GM18861 (cell line): ENCODE data around the gene PRRX2.
"Not testable (repeated sequence)": the region's sequence is repeated elsewhere in the genome, so short reads cannot be mapped to it uniquely, and the experiment has no call there.

ENCODE experiments used
- ATAC-seq: cut with Tn5 transposase; IDR thresholded peaks from one replicate; pipeline ENCODE4 v1.9.1; 2021; ENCODE audit not compliant: unreplicated experiment

Gene PRRX2

DNA sequence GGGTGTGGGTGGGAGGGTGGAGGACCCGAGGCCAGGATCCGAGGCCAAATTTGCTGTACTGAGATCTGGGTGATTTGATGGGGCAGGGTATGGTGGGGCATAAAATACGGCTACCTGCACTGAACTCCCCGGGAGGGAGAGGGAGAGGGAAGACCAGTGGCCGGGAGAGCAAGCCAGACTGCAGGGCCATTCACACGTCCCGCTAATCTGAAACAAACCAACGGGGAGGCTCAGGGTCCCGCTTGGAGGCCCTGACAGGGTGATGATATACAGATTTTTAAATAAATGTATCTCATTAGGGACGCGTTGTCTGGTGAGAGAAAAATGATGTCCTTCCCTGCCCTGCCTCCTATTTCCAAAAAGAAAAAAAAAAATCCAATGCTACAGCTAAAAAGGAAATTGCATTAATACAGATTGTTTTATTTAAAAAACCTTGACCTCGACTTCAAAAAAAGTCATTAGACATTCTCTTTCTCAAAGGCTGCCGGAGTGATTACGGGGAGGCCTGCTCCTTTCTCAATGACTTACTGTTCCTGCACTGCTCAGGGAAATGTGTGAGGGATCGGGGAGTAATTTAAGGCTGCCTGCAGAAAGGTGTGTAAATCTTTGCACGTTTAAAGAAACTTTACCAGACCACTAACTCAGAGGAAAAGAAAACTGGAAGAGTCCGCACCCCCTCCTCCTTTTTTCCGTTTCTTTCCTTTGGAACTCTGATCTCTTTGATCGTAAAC is 11.5 kb upstream of the PRRX2 start:
- ATAC-seq: no peak

DNA sequence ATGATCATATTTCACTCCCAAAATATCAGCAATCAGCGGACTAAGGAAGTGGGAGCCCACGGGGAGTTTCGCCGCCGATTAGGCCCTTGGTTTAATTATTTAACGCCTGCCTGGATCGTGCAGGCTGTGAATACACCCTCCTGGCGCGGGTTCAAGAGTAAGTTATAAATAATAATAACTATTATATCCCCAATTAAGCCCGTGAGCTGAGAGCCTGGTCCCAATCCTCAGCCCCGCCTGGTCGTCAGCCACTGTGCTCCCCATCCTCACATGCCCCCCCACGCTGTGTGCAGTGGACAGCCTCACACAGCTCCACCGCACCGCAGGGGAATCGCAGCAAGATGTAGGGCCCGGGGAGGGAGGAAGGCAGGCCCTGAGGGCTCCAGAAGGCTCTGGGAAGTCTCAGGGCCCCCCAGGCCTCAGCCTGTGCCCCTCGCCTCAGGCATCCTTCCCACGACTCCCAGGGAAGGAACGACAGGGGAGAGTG is 10.8 kb upstream of the PRRX2 start:
- ATAC-seq: no peak

DNA sequence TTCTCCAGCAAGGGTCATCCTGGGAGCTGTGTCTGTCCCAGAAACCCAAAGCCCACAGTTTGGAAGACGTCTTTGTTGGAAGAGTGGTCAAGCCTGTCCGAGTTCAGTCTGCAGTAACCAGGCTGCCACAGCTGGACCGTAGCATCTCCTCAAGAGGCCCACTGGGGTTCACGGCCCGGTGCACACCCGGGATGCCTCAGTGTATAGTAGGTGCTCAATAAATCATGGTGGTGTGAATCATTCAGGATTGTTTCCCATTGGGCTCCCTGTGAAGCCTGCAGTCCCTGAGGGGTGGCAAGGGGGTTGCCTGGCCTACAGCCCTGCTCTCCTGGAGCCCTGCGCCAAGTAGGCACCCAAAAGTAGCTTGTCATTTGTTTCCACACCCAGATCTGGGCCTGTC is 10.3 kb upstream of the PRRX2 start:
- ATAC-seq: no peak

DNA sequence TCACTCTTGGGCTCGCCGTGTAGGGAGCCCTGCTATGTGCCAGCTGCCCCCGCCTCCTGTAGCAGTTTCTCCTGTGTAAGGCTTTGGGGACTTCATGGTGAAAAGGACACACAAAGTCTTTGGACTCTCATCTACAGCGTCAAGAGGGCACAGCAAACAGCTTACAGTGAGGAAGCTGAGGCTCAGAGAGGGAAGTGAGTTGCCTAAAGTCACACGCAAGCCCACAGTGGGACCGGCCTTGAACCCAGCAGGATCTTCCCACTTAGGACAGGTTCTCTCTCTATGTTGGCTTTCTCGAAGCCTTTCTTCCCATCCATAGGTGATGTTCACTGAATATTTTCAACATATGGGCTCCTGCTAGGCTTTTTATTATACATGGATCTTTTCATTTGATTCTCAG is 9.8 kb upstream of the PRRX2 start:
- ATAC-seq: no peak

DNA sequence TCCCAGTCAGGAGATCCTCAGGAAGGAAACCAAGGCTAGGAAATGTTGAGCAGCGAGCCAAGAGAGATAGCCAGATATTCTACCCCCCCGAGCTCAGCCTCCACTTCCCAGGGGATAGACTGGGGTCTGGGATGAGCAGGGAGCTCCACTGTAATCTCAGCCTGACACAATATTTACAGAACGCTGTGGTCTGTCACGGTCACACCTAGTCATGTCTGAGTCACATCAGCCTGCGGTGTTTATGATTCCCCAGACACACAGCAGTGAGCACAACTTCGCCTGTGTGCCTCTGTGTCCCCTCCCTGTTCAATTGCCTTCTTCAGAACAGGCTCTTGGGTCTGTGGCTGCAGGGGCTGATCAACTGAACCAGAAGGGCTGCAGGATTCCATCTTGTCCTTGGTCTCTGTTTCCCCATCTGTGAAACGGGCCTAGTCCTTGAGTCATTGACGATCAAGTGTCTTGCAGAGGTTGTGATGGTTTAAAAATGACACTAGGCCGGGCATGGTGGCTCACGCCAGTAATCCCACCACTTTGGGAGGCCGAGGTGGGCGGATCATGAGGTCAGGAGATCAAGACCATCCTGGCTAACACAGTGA is 8.6 kb upstream of the PRRX2 start:
- no peak for ATAC-seq

DNA sequence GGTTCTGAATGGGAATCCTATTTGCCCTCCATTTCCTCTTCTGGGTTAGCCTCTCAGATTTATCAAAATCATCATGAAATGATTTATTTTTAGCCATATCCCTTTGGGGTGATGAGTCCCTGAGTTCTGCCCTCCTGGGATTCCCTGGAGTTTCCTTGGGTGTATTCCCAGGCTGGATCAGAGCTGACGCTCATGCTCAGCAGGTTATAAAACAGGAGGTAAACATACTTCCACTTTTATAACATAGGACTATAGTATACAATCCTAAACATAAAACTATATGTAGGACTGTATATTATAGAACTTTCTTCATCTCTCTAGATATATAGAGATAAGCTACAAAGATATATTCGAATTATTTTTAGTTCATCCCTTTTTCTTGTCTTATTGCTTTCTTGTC is 4.4 kb upstream of the PRRX2 start:
- ATAC-seq: no peak

DNA sequence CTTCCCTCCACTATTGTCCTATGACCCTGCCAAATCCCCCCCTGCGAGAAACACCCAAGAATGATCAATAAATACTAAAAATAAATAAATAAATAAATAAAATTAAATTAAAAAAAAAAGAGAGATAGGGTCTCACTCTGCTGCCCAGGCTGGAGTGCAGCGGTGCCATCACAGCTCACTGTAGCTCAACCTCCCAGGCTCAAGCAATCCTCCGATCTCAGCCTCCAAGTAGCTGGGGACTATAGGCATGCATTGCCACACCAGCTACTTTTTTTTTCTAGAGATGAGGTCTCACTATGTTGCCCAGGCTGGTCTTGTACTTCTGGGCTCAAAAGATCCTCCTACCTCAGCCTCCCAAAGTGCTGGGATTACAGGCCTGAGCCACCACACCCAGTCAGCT is 3.2 kb upstream of the PRRX2 start:
- ATAC-seq: not testable (repeated sequence)

DNA sequence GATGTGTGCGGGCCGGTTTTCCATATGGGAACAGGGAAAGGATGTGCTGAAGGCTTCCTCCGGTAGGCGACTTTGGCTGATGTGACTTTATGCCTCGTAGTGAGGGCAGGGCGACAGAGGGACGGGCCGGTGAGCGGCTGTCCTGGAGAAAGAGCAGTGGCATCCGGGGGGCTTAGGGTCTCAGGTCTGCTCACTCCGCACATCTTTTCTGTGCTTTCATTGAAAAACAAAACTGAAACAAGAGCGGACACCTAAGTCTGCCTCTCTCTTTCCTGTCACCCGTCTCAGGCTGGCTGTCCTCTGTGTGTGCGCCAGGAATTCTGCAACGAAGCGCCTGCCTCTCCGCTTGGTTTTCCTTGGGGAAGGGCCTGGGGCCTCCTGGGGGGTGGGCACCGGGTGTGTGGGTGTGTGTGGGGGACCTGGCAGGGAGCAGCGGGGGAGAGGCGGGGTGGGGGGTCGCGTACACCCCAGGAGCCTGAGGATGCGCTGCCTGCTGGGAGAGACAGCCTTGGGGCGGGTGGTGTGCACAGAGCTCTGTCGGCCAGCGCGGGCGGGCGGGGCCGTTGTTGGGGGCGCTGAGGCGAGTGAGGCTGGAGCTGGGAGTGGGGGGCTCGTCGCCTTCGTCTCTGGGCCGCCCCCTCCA is 580 bp upstream of the PRRX2 start:
- ATAC-seq: no peak

DNA sequence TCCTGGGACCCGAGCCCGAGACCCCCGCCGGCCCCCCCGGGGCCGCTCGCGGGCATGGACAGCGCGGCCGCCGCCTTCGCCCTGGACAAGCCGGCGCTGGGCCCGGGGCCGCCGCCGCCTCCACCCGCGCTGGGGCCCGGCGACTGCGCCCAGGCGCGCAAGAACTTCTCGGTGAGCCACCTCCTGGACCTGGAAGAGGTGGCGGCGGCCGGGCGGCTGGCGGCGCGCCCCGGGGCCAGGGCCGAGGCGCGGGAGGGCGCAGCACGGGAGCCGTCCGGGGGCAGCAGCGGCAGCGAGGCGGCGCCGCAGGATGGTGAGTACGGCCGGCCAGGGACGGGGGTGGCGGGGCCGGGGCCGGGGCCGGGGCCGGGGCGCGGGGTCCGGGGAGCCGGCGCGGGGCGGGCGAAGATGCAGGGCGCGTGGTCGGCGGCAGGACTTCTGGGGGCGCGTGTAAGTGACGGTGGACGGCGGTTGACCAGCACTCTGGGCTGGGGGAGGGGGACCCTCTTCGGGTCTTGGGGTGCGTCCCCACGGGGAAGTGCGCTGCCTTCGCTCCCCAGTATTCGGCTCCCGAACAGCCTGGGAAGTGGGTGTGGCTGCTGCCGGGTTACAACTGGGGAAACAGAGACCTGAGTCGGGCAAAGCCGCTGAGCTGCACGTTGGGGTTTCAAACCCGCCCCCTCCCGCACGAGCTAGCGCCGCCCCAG is 520 bp downstream of the PRRX2 start:
- no peak for ATAC-seq

DNA sequence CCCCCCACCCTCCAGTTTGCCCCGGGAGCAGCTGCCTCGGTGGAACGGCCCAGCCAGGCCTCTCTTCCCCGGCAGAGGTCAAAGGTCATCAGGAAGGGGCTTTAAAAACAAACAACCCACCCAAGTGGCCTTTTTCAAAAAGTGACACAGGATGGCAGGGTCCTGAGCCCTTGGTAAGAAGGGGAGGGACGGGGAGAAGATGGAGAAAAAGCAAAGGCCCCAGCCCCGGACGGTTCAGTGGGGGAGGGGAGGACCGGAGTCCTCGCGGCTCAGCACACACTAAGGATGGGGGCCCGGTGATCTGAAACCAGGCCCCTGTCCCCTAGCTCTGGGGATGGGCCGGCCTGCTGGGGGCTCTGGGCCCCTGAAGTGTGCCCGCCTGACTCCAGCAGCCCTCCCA is 1.1 kb downstream of the PRRX2 start:
- ATAC-seq: no peak

DNA sequence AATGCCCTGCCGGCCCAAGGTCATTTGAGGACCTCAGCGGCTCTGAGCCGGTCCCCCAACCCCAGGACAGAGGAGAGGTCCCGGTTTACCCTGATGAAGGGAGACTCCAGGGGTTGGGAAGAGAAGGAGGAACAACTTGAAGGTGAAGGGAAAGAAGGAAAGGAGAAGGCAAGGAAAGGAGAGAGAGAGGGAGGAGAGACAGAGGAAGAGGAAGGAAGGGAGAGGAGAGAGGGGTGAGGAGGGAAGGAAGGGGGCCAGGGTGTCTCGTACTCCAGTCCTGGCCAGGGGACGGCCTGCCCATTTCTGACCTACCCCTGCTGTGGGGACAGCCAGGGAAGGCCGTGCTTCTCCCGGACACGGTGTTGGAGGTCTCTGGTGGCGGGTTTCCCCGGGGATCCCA is 1.9 kb downstream of the PRRX2 start:
- ATAC-seq: no peak

DNA sequence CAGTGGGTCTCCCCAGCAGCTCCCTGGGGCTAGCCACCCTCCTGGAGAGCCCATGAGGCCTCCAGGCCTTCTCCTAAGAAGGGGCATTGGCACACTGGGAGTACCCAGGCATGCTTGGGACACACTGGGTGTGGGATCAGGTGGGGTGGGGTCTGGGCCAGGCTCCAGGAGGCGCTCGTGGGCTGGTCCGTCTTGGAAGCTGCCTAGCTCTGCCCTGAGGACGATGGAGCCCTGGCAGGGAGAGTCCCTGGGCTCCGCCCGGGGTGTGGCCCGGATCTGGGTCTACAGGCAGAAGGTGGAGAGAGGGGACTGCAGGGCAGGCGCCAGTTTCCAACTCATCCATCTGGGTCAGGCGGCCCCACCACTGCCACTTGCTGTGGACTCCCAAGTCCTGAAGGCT is 2.4 kb downstream of the PRRX2 start:
- ATAC-seq: no peak

DNA sequence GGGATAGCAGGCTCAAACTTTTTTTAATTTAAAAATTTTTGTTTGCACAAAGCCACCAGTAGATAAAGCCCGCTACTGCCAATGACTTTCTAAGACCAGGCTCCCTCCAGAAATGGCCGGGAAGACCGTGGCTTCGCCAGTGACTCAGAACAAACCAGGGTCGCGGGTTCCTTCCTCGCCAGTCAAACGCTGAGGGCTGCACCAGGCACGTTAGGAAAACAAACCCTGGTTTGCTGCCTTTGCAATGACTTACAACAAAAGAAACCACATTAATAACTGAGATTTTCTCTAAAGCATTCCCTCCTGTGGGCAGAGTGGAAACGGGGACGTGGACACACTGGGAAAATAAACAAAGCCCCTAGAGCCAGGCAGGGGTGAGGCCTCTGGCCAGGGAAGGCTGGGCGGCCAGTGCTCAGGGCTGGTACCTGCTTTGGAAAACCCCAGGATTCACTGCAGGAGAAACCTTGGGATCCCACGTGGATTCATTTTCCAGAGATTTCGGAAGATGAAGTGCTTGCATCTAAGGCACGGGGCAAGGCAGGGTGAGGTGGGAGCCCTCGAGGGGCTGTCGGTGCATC is 3.8 kb downstream of the PRRX2 start:
- no peak for ATAC-seq

DNA sequence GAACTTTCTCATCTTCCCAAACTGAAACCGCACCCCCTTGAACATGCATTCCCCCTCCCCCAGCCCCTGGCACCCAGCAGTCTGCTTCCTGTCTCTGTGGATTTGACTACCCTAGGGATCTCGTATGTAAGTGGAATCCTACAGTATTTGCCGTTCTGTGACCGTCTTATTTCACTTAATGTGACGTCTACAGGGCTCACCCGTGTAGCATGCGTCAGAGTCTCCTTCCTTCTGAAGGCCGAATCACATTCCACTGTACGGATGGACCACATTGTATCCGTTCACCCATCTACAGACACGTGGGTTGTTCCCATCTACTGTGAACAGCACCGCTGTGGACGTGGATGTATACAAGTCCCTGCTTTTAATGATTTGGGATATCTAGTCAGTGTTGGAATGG is 4.5 kb downstream of the PRRX2 start:
- no peak for ATAC-seq

DNA sequence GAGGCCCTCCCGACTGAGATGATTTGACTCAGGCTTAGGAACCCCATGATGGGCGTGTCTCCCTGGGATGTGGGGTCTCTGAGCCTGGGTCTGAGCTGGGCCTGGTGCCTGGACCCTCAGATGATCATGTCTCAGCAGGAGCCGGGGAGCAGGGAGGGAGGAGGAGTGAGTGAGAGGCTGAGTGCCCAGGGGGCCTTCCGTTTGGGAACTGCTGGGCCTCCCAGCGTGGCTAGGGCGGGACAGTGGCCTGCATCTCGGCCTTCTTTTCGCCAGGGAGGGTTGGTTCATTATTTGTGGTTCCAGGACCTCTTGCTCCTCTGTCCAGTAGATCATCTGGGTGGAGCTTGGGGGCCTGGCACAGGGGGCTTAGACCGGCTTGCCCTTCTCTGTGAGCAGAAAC is 5.6 kb downstream of the PRRX2 start:
- ATAC-seq: no peak

DNA sequence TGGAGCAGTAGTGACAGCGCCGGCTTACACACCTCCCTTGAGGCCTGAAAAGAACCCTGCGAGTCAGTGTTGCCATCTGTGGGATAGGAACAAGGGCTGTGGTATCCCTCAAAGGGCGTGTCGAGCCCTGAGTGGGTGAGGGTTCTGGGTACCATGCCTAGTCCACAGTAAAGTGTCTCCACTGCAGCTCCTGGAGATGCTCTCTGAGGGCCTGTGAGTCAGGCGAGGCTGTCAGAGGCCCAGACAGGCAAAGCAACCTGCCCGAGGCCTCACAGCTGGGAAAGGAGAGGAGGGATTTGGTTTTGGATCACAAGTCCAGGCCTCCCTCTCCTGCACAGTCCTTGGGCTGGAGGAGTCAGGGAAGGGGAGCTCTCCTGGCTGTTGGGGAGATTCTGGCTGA is 6.1 kb downstream of the PRRX2 start:
- no peak for ATAC-seq

DNA sequence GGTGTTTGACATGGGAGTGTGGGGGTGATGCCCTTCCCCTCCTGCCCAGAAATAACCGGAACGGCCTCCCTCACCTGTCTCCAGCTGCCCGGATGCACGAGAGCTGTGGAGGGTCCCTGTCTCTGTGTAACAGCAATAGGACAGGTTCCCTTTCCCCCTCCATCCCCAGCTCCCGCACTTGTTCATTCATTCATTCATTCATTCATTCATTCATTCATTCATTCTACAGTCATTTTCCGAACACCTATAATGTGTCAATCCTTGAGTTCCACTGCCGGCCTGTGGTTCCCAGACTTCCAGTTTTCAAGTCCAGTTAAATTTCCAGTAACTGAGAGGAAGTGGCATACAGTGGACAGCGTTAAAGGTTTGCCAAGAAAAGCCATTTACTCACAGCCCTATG is 7.3 kb downstream of the PRRX2 start:
- ATAC-seq: no peak

DNA sequence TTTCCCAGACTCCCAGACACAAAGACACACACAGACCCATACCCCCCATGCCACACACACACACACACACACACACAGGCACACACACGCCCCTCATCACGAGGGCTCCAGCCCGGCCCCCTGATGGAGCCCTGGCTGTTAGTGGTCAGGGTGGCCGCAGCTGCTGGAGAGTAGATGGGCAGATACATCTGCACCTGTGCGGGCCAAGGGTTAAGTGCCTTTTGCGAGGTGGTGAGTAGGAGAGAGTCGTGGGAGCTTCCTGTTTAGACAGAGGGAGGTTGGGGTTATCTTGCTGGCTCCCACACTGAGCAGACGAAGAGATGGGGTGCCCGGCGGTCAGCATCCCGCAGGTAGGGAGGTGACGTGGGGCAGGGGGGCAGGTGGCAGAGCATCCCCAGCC is 8.2 kb downstream of the PRRX2 start:
- no peak for ATAC-seq

DNA sequence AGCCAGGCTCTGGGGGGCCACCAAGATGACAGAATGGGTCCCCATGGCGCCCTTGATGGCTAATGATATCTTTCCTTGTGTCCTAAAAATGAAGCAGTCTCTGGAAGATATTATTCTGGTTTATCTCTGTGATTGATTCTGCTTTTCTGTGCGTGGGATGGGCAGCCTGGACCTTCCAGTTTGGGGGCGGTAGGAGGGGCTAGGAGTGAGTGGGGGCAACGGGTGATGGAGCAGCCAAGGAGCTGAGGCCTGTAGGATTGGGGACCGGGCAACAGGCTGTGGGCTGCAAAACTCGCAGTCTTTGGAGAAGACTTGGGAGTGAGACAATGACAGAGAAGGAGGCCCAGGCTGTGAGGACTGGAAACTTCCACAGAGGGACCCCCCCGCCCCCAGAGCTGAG is 8.8 kb downstream of the PRRX2 start:
- ATAC-seq: no peak

DNA sequence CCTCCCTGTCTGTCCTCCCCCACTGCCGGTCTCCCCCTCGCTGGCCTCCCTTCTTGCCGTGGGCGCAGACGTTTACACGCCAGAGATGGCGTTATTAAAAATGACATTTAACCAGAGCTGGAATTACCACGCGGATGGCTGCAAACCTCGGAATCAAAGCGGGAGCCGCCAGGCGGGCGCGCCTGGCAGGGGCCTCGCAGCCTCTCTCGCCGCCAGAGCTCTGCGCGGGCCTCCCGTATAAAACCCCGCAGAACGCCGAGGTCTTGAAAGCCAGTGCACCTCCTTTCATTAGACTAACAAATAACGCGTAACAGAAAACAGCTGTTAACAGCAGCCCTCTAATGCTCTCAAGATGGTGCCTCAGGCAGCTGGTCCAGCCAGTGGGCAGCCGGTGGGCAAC is 10.2 kb downstream of the PRRX2 start:
- no peak for ATAC-seq

DNA sequence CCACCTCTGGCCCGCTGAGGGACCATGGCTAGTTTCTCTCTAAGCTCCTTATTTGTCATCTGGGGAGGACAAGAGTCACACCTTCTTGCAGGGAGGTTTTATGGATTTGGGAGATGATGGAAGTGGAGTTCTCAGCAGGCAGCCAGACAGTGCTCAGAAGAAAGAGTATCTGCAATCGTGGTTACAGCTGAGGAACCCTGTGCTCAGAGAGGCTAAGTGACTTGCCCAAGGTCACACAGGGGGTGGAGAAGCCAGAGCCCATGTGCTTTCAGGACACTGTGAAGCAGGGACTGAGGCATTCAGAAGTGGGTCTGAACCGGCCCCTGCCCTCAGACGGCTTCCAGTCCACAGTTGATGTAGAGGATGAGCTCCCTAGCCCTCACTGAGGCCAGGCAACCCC is 10.8 kb downstream of the PRRX2 start:
- ATAC-seq: no peak

DNA sequence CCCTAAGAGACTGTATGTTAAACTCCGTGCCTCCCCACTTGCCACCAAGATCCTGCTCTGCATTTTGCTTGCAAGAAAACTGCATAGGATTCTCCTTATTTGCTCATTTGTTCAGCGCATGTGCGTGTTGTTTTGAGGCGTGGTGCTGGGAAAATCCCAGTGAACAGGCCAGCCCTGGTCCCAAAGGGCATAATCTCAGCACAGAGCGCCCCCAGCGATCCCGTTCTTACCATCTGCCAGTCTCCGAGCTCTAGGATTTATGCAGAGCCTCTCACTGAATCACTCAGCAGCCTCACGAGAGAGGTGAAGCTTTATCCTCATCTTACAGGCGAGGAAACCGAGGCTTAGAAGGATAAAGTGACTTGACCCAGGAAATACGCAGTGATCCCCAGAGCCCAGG is 11.5 kb downstream of the PRRX2 start:
- no peak for ATAC-seq
